ENCODE data around the gene PCDHB10. TPM values are rescaled to one million over a fixed set of nuclear protein-coding genes. Genes with fewer than 3 reads are reported as not detected.

PCDHB10 gene
- total RNA-seq, result under 0.01 TPM in 2 replicates

DNA sequence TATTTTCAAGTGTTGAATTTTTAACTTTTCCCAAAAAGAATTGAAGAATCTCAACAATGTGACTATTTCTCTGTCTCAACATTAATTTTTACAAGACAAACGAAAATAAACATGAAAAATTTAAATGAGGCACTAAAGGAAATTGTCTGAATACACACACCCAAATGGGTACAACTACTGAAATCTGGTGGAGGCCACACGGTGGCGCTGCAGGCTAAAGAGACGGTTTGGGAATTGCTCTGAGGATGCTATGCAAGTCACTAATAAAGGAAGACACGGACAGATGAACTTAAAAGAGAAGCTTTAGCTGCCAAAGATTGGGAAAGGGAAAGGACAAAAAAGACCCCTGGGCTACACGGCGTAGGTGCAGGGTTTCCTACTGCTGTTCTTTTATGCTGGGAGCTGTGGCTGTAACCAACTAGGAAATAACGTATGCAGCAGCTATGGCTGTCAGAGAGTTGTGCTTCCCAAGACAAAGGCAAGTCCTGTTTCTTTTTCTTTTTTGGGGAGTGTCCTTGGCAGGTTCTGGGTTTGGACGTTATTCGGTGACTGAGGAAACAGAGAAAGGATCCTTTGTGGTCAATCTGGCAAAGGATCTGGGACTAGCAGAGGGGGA lies at the start of gene PCDHB10:
TSS of gene PCDHB10 (plus strand) at position 244 of the 616 bp plus-strand sequence. CDS start at position 444, 200 bp downstream.

GRCh38 chr5:141149812-141150211 lies 42.3 kb upstream of the PCDHB10 start, which contains the start of gene PCDHB6:
TSS of gene PCDHB6 (plus strand) at chr5:141150057. CDS start at chr5:141150258, 201 bp downstream.

DNA sequence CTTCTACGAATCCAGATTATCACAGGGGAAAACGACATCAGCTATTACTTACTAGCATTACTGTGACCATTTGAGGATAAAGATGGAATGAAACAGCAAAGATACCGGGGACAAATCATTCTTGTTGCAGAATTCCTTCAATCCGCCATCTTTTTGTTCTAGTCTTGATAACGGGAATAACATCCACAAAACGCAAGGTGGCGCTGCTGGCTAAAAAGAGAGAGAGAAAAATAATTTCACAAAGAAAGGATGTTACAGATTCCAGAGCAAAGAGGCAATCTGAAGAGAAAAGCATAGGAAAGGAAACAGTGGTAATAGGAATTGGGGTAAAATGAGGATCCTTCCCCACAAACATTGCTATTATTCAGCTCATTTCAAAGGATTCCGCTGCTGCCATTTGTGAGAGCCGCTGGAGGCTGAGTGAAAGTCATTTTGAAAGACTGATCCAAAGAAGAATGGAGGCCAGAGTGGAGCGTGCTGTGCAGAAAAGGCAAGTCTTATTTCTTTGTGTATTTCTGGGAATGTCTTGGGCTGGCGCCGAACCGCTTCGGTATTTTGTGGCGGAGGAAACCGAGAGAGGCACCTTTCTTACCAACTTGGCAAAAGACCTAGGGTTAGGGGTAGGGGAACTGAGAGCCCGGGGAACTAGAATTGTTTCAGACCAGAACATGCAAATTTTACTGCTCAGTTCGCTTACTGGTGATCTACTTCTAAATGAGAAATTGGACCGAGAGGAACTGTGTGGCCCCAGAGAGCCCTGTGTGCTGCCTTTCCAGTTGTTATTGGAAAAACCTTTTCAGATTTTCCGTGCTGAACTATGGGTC lies 19.6 kb upstream of the PCDHB10 start, which contains the start of gene PCDHB7:
TSS of gene PCDHB7 (plus strand) at position 264 of the 824 bp plus-strand sequence. CDS start at position 456, 192 bp downstream.

GRCh38 chr5:141177577-141178191 lies 14.5 kb upstream of the PCDHB10 start, which contains the start of gene PCDHB8:
TSS of gene PCDHB8 (plus strand) at chr5:141177790. CDS start at chr5:141178035, 245 bp downstream.

DNA sequence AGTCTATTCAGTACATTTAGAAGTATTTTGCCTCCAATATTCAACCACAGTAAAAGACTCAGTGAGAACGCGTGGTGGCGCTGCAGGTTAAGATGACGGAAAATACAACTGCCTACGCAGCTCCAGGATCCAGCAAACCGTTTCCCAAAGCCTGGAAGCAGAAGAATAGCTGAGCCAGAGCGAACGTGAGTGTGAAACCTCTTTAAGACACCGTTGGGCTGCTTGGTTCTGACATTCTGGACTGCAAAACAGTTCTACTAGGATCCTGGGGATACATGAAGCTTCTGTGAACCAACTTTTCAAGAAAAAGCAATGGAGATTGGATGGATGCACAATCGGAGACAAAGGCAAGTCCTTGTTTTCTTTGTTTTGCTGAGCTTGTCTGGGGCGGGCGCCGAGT lies 9.9 kb upstream of the PCDHB10 start, which contains the start of gene PCDHB16:
TSS of gene PCDHB16 (plus strand) at position 140 of the 400 bp plus-strand sequence. CDS start at position 313, 173 bp downstream.

GRCh38 chr5:141186897-141187512 lies 5.1 kb upstream of the PCDHB10 start, which contains the start of gene PCDHB9:
TSS of gene PCDHB9 (plus strand) at chr5:141187161. CDS start at chr5:141187319, 158 bp downstream.

GRCh38 chr5:141199359-141200235 lies 7.4 kb downstream of the PCDHB10 start, which contains the start of gene PCDHB11:
TSS of gene PCDHB11 (plus strand) at chr5:141199627. CDS start at chr5:141199775, 148 bp downstream.

GRCh38 chr5:141208478-141208877 lies 16.3 kb downstream of the PCDHB10 start, which contains the start of gene PCDHB12:
TSS of gene PCDHB12 (plus strand) at chr5:141208719. CDS start at chr5:141208908, 189 bp downstream.

DNA sequence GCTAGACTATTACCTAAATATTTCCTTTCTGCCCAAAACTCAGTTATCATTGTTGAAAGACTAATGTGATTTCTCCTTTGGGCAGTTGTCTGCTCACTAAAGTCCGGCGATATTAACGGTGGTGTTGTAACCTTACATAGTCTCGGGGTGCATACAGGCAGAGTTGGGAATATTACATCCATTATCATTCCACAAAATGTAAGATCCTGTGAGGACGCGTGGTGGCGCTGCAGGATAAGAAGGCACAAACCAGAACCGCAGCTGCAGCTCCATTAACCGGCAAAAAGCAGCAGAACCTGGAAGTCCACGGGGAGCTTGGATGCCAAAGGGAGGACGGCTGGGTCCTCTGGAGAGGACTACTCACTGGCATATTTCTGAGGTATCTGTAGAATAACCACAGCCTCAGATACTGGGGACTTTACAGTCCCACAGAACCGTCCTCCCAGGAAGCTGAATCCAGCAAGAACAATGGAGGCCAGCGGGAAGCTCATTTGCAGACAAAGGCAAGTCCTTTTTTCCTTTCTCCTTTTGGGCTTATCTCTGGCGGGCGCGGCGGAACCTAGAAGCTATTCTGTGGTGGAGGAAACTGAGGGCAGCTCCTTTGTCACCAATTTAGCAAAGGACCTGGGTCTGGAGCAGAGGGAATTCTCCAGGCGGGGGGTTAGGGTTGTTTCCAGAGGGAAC lies 21.6 kb downstream of the PCDHB10 start, which contains the start of gene PCDHB13:
TSS of gene PCDHB13 (plus strand) at position 264 of the 684 bp plus-strand sequence. CDS start at position 469, 205 bp downstream.

GRCh38 chr5:141223112-141223783 lies 31.1 kb downstream of the PCDHB10 start, which contains the start of gene PCDHB14:
TSS of gene PCDHB14 (plus strand) at chr5:141223343. CDS start at chr5:141223506, 163 bp downstream.

Other genes starting within 250 kb of the PCDHB10 start
- gene PCDHAC2, start 225.9 kb upstream of the PCDHB10 start, total RNA-seq, result under 0.01 and 0.37 TPM in 2 replicates
- not detected in 2 replicates for gene PCDHB1, start 141.0 kb upstream of the PCDHB10 start, total RNA-seq
- 0.59 and 1.5 TPM in 2 replicates for gene PCDHB2, start 97.7 kb upstream of the PCDHB10 start, total RNA-seq
- 0.20 and 0.73 TPM in 2 replicates for gene PCDHB3, start 91.9 kb upstream of the PCDHB10 start, total RNA-seq
- gene PCDHB4, start 70.5 kb upstream of the PCDHB10 start, total RNA-seq, result 0.37 TPM in 1 of 2 replicates, not detected in the other
- under 0.01 and 0.20 TPM in 2 replicates for gene PCDHB5, start 57.1 kb upstream of the PCDHB10 start, total RNA-seq
- gene PCDHB6, start 42.3 kb upstream of the PCDHB10 start, total RNA-seq, result under 0.01 TPM in 2 replicates
- 0.37 TPM in 1 of 2 replicates, not detected in the other for gene PCDHB7, start 19.7 kb upstream of the PCDHB10 start, total RNA-seq
- under 0.01 TPM in 2 replicates for gene PCDHB8, start 14.6 kb upstream of the PCDHB10 start, total RNA-seq
- 0.20 and 0.37 TPM in 2 replicates for gene PCDHB16, start 10.0 kb upstream of the PCDHB10 start, total RNA-seq
- gene PCDHB9, start 5.2 kb upstream of the PCDHB10 start, total RNA-seq, result under 0.01 TPM in 2 replicates
- 0.37 TPM in 1 of 2 replicates, not detected in the other for gene PCDHB11, start 7.3 kb downstream of the PCDHB10 start, total RNA-seq
- gene PCDHB12, start 16.4 kb downstream of the PCDHB10 start, total RNA-seq, result not detected in 2 replicates
- gene PCDHB13, start 21.6 kb downstream of the PCDHB10 start, total RNA-seq, result under 0.01 TPM in 2 replicates
- under 0.01 and 0.20 TPM in 2 replicates for gene PCDHB14, start 31.0 kb downstream of the PCDHB10 start, total RNA-seq
- under 0.01 TPM in 1 of 2 replicates, not detected in the other for gene PCDHB15, start 53.0 kb downstream of the PCDHB10 start, total RNA-seq
- 0.37 and 0.39 TPM in 2 replicates for gene SLC25A2, start 111.7 kb downstream of the PCDHB10 start, total RNA-seq
- 33.1 and 40.5 TPM in 2 replicates for gene TAF7, start 128.4 kb downstream of the PCDHB10 start, total RNA-seq
- 0.37 and 0.59 TPM in 2 replicates for gene PCDHGA1, start 138.2 kb downstream of the PCDHB10 start, total RNA-seq
- gene PCDHGA2, start 146.4 kb downstream of the PCDHB10 start, total RNA-seq, result 1.4 and 1.5 TPM in 2 replicates
- 0.73 and 1.2 TPM in 2 replicates for gene PCDHGA3, start 151.5 kb downstream of the PCDHB10 start, total RNA-seq
- gene PCDHGB1, start 157.7 kb downstream of the PCDHB10 start, total RNA-seq, result 0.73 and 1.2 TPM in 2 replicates
- 1.5 and 3.5 TPM in 2 replicates for gene PCDHGA4, start 162.7 kb downstream of the PCDHB10 start, total RNA-seq
- gene PCDHGB2, start 167.6 kb downstream of the PCDHB10 start, total RNA-seq, result 1.1 and 2.0 TPM in 2 replicates
- gene PCDHGA5, start 171.8 kb downstream of the PCDHB10 start, total RNA-seq, result 0.73 and 1.2 TPM in 2 replicates
- gene PCDHGB3, start 177.9 kb downstream of the PCDHB10 start, total RNA-seq, result 2.2 and 2.9 TPM in 2 replicates
- 2.2 and 2.9 TPM in 2 replicates for gene PCDHGA6, start 181.5 kb downstream of the PCDHB10 start, total RNA-seq
- 1.8 and 2.5 TPM in 2 replicates for gene PCDHGA7, start 190.4 kb downstream of the PCDHB10 start, total RNA-seq
- gene PCDHGB4, start 195.3 kb downstream of the PCDHB10 start, total RNA-seq, result 5.9 and 8.8 TPM in 2 replicates
- 1.5 and 1.8 TPM in 2 replicates for gene PCDHGA8, start 200.3 kb downstream of the PCDHB10 start, total RNA-seq
- gene PCDHGB5, start 205.6 kb downstream of the PCDHB10 start, total RNA-seq, result 8.8 and 12.1 TPM in 2 replicates
- 2.9 and 4.3 TPM in 2 replicates for gene PCDHGA9, start 210.4 kb downstream of the PCDHB10 start, total RNA-seq
- 2.5 and 2.6 TPM in 2 replicates for gene PCDHGB6, start 215.7 kb downstream of the PCDHB10 start, total RNA-seq
- gene PCDHGA10, start 220.6 kb downstream of the PCDHB10 start, total RNA-seq, result 6.8 and 7.7 TPM in 2 replicates
- gene PCDHGB7, start 225.3 kb downstream of the PCDHB10 start, total RNA-seq, result 5.9 and 6.6 TPM in 2 replicates
- 11.8 and 13.9 TPM in 2 replicates for gene PCDHGA11, start 228.7 kb downstream of the PCDHB10 start, total RNA-seq
- gene PCDHGA12, start 238.2 kb downstream of the PCDHB10 start, total RNA-seq, result 19.2 and 22.4 TPM in 2 replicates

All from subcutaneous preadipocyte (primary cell).